Measurements from ENCODE around the gene GPR89B. TPM values are rescaled to one million over a fixed set of nuclear protein-coding genes. Genes with fewer than 3 reads are reported as not detected.
A peak's percentile ranks its signal among the peaks of the same experiment; 100 is the strongest.
"Not testable (repeated sequence)": the region's sequence is repeated elsewhere in the genome, so short reads cannot be mapped to it uniquely, and the experiment has no call there.

The GPR89B gene
- total RNA-seq, 1 experiment from 2014 or later, result 2.3 TPM

GRCh38 chr1:147927215-147927614 is 1.0 kb upstream of the GPR89B start:
- in situ Hi-C loops (cut with HindIII; ENCODE audit: low pct_unique_long_range_greater_than_20kb, low sequenced_read_pairs), result not testable (repeated sequence)

GRCh38 chr1:147927689-147928088 is 531 bp upstream of the GPR89B start:
- DNase-seq (ENCODE audit: low read depth); in situ Hi-C loops (cut with HindIII; ENCODE audit: low pct_unique_long_range_greater_than_20kb, low sequenced_read_pairs): not testable (repeated sequence)

More at GRCh38 chr1:147927215-147927614, 1.0 kb upstream of the GPR89B start:
- not testable (repeated sequence) for DNase-seq (ENCODE audit: low read depth)

- DNase-seq (ENCODE audit: low read depth); in situ Hi-C loops (cut with HindIII; ENCODE audit: low pct_unique_long_range_greater_than_20kb, low sequenced_read_pairs): not testable (repeated sequence)
Measured at GRCh38 chr1:147931137-147931536, 2.9 kb downstream of the GPR89B start.

- in situ Hi-C loops (cut with HindIII; ENCODE audit: low pct_unique_long_range_greater_than_20kb, low sequenced_read_pairs); DNase-seq (ENCODE audit: low read depth): not testable (repeated sequence)
Measured at GRCh38 chr1:147935296-147935695, 7.1 kb downstream of the GPR89B start.

- in situ Hi-C loops (cut with HindIII; ENCODE audit: low pct_unique_long_range_greater_than_20kb, low sequenced_read_pairs); DNase-seq (ENCODE audit: low read depth): not testable (repeated sequence)
Measured at GRCh38 chr1:147940456-147940855, 12.2 kb downstream of the GPR89B start.

GRCh38 chr1:147942563-147942962 is 14.3 kb downstream of the GPR89B start:
- in situ Hi-C loops (cut with HindIII; ENCODE audit: low pct_unique_long_range_greater_than_20kb, low sequenced_read_pairs); DNase-seq (ENCODE audit: low read depth): not testable (repeated sequence)

- DNase-seq (ENCODE audit: low read depth); in situ Hi-C loops (cut with HindIII; ENCODE audit: low pct_unique_long_range_greater_than_20kb, low sequenced_read_pairs): not testable (repeated sequence)
Measured at GRCh38 chr1:147949517-147949916, 21.3 kb downstream of the GPR89B start.

- DNase-seq (ENCODE audit: low read depth); in situ Hi-C loops (cut with HindIII; ENCODE audit: low pct_unique_long_range_greater_than_20kb, low sequenced_read_pairs): not testable (repeated sequence)
Measured at GRCh38 chr1:147958906-147959305, 30.7 kb downstream of the GPR89B start.

- in situ Hi-C loops (cut with HindIII; ENCODE audit: low pct_unique_long_range_greater_than_20kb, low sequenced_read_pairs); DNase-seq (ENCODE audit: low read depth): not testable (repeated sequence)
Measured at GRCh38 chr1:147959680-147960079, 31.5 kb downstream of the GPR89B start.

- in situ Hi-C loops (cut with HindIII; ENCODE audit: low pct_unique_long_range_greater_than_20kb, low sequenced_read_pairs); DNase-seq (ENCODE audit: low read depth): not testable (repeated sequence)
Measured at GRCh38 chr1:147964575-147964974, 36.4 kb downstream of the GPR89B start.

GRCh38 chr1:147966657-147967056 is 38.4 kb downstream of the GPR89B start:
- in situ Hi-C loops (cut with HindIII; ENCODE audit: low pct_unique_long_range_greater_than_20kb, low sequenced_read_pairs), result not testable (repeated sequence)

GRCh38 chr1:147978896-147979651 is 50.9 kb downstream of the GPR89B start:
- in situ Hi-C loops (cut with HindIII; ENCODE audit: low pct_unique_long_range_greater_than_20kb, low sequenced_read_pairs); DNase-seq (ENCODE audit: low read depth): not testable (repeated sequence)

More at GRCh38 chr1:147966657-147967056, 38.4 kb downstream of the GPR89B start:
- DNase-seq (ENCODE audit: low read depth), result not testable (repeated sequence)

- in situ Hi-C loops (cut with HindIII; ENCODE audit: low pct_unique_long_range_greater_than_20kb, low sequenced_read_pairs), result not testable (repeated sequence)
- DNase-seq (ENCODE audit: low read depth), result peak; percentile 6
Measured at GRCh38 chr1:147985374-147985773, 57.2 kb downstream of the GPR89B start.

- in situ Hi-C loops (cut with HindIII; ENCODE audit: low pct_unique_long_range_greater_than_20kb, low sequenced_read_pairs); DNase-seq (ENCODE audit: low read depth): not testable (repeated sequence)
Measured at GRCh38 chr1:147987893-147988292, 59.7 kb downstream of the GPR89B start.

- DNase-seq (ENCODE audit: low read depth); in situ Hi-C loops (cut with HindIII; ENCODE audit: low pct_unique_long_range_greater_than_20kb, low sequenced_read_pairs): not testable (repeated sequence)
Measured at GRCh38 chr1:147992916-147993315, 64.7 kb downstream of the GPR89B start.

- in situ Hi-C loops (cut with HindIII; ENCODE audit: low pct_unique_long_range_greater_than_20kb, low sequenced_read_pairs); DNase-seq (ENCODE audit: low read depth): not testable (repeated sequence)
Measured at GRCh38 chr1:147993400-147993799, 65.2 kb downstream of the GPR89B start.

- DNase-seq (ENCODE audit: low read depth); in situ Hi-C loops (cut with HindIII; ENCODE audit: low pct_unique_long_range_greater_than_20kb, low sequenced_read_pairs): not testable (repeated sequence)
Measured at GRCh38 chr1:147993825-147994615, 65.8 kb downstream of the GPR89B start.

GRCh38 chr1:147996088-147996487 is 67.9 kb downstream of the GPR89B start:
- DNase-seq (ENCODE audit: low read depth); in situ Hi-C loops (cut with HindIII; ENCODE audit: low pct_unique_long_range_greater_than_20kb, low sequenced_read_pairs): not testable (repeated sequence)

GRCh38 chr1:148007724-148008123 is 79.5 kb downstream of the GPR89B start:
- in situ Hi-C loops (cut with HindIII; ENCODE audit: low pct_unique_long_range_greater_than_20kb, low sequenced_read_pairs); DNase-seq (ENCODE audit: low read depth): not testable (repeated sequence)
